Endothelial cell of umbilical vein (primary cell): Measurements from ENCODE around the gene HTR2B. TPM values are rescaled to one million over a fixed set of nuclear protein-coding genes. Genes with fewer than 3 reads are reported as not detected.

Source experiments
- BruUV-seq: library from RNA; stranded (reverse); fragments of 400-500 nt; replicated peaks from 2 replicates; lab custom pipeline; 2021; lab: Mats Ljungman, UMichigan
- CTCF ChIA-PET: fragments of 300-600, 350-600 bp; sonication (Branson Sonifier 250); formaldehyde crosslinking; loops from one replicate; lab custom pipeline; 2021; ENCODE audit warnings: antibody characterized with exemption, inconsistent platforms; lab: Charles Lee
- POLR2A ChIA-PET: fragments of 300-600, 350-600 bp; sonication (Branson Sonifier 250); formaldehyde crosslinking; loops from one replicate; lab custom pipeline; 2021; ENCODE audit warnings: antibody characterized with exemption, inconsistent platforms; lab: Charles Lee
- DNase-seq: peaks from one replicate; pipeline ENCODE4 v3.0.0-alpha.2; 2011; ENCODE audit warnings: low read depth, low spot score
- FAIRE-seq: peaks from 2 replicates; lab custom pipeline; 2011; peaks lifted over from hg19 to GRCh38; lab: Jason Lieb, UNC
- H2AFZ ChIP-seq: 2 replicates; pipeline ENCODE4 v1.6.0; 2012; ENCODE audit warnings: low read depth, low read length, control low read depth, inconsistent platforms
- H3K27ac ChIP-seq: 2 replicates; pipeline ENCODE4 v1.5.1; 2011; ENCODE audit warnings: low read depth, mild to moderate bottlenecking, control low read depth, low read length, moderate library complexity; ENCODE audit not compliant: insufficient read depth
- H3K27me3 ChIP-seq, 2 experiments: 2 replicates each; pipeline versions ENCODE4 v1.6.0 to v1.6.1; 2011; ENCODE audit warnings: low read length in 2 of 2, mixed read lengths in 1 of 2; ENCODE audit not compliant: control insufficient read depth in 2 of 2, insufficient read depth in 2 of 2
- H3K36me3 ChIP-seq, 2 experiments: 2 replicates in 1 of 2; 3 replicates in 1 of 2; pipeline ENCODE4 v1.5.1; 2011; ENCODE audit warnings: low read length in 2 of 2, mild to moderate bottlenecking in 1 of 2, moderate library complexity in 1 of 2; ENCODE audit not compliant: control insufficient read depth in 2 of 2, insufficient read depth in 2 of 2; ENCODE audit errors: extremely low read depth in 1 of 2
- H3K4me1 ChIP-seq: 3 replicates; pipeline ENCODE4 v1.5.1; 2011; ENCODE audit warnings: mild to moderate bottlenecking, low read length; ENCODE audit not compliant: control insufficient read depth, insufficient read depth; ENCODE audit errors: extremely low read depth
- H3K4me2 ChIP-seq: 2 replicates; pipeline ENCODE4 v1.6.1; 2011; ENCODE audit warnings: low read length, control low read depth, mixed read lengths; ENCODE audit not compliant: insufficient read depth
- H3K4me3 ChIP-seq, 3 experiments: fragments of 200-600 bp in 1 of 3; sonication (generic), shearing (Covaris generic) in 1 of 3; replicated peaks in 1 of 3; 2 replicates each; pipeline ENCODE4 v1.5.1; 2011 to 2016; ENCODE audit warnings: control low read depth in 3 of 3, low read length in 3 of 3, mild to moderate bottlenecking in 2 of 3, inconsistent platforms in 1 of 3, low read depth in 1 of 3, moderate library complexity in 1 of 3; ENCODE audit not compliant: insufficient read depth in 1 of 3
- H3K79me2 ChIP-seq: 2 replicates; pipeline ENCODE4 v1.6.0; 2012; ENCODE audit warnings: low read length, inconsistent platforms; ENCODE audit not compliant: control insufficient read depth, insufficient read depth
- H3K9ac ChIP-seq: replicated peaks from 2 replicates; pipeline ENCODE3; 2011; ENCODE audit warnings: low read length, control low read depth; ENCODE audit not compliant: insufficient read depth; ENCODE audit errors: extremely low read depth
- H3K9me1 ChIP-seq: replicated peaks from 3 replicates; pipeline ENCODE4 v1.6.0; 2011; ENCODE audit warnings: mild to moderate bottlenecking, low read length; ENCODE audit not compliant: control insufficient read depth, insufficient read depth; ENCODE audit errors: extremely low read depth
- H3K9me3 ChIP-seq: replicated peaks from 2 replicates; pipeline ENCODE4 v1.5.1; 2012; ENCODE audit warnings: low read length, inconsistent platforms; ENCODE audit not compliant: control insufficient read depth, insufficient read depth
- H4K20me1 ChIP-seq: replicated peaks from 2 replicates; pipeline ENCODE3; 2011; ENCODE audit warnings: mild to moderate bottlenecking, low read length; ENCODE audit not compliant: control insufficient read depth, insufficient read depth; ENCODE audit errors: extremely low read depth
- EZH2 ChIP-seq: IDR thresholded peaks from 2 replicates; pipeline ENCODE4 v1.6.1; 2012; ENCODE audit warnings: borderline replicate concordance, low read depth, mild to moderate bottlenecking, moderate library complexity, low read length, inconsistent platforms; ENCODE audit not compliant: severe bottlenecking
- FOS ChIP-seq: IDR thresholded peaks from 2 replicates; pipeline ENCODE4 v1.6.1; 2011; ENCODE audit warnings: mild to moderate bottlenecking, low read length, moderate library complexity, borderline replicate concordance; ENCODE audit not compliant: insufficient read depth
- GATA2 ChIP-seq: IDR thresholded peaks from 2 replicates; pipeline ENCODE4 v1.7.0; 2011; ENCODE audit warnings: low read depth, mild to moderate bottlenecking, moderate library complexity, mixed read lengths, low read length; ENCODE audit not compliant: insufficient read length, insufficient read depth
- JUN ChIP-seq: IDR thresholded peaks from 2 replicates; pipeline ENCODE4 v1.6.1; 2011; ENCODE audit warnings: borderline replicate concordance, low read depth; ENCODE audit not compliant: insufficient read length, insufficient read depth
- MYC ChIP-seq: IDR thresholded peaks from one replicate; pipeline ENCODE4 v1.6.1; 2011; ENCODE audit warnings: mild to moderate bottlenecking, low read depth, low read length
- POLR2A ChIP-seq: IDR thresholded peaks from 2 replicates; pipeline ENCODE4 v1.6.1; 2012; ENCODE audit warnings: low read depth, mild to moderate bottlenecking, control low read depth, low read length
- POLR2AphosphoS5 ChIP-seq: IDR thresholded peaks from 2 replicates; pipeline ENCODE4 v1.6.1; 2012; ENCODE audit warnings: low read depth, mild to moderate bottlenecking, control low read depth, low read length, moderate library complexity; ENCODE audit not compliant: insufficient read depth
- dilution Hi-C: fragments of 300-500 bp; cut with MboI; formaldehyde crosslinking; loops from one replicate; pipeline ENCODE4 v1.15.0; 2019; ENCODE audit warnings: low sequenced_read_pairs; ENCODE audit not compliant: extremely low pct_ligation_motif_present
- intact Hi-C: fragments of 100-400 bp; cut with micrococcal nuclease; formaldehyde crosslinking; loops from one replicate; pipeline ENCODE4 v1.10.0; 2022
- polyA plus RNA-seq, 4 experiments: library from polyadenylated mRNA; depleted of rRNA in 3 of 4; stranded (reverse) in 3 of 4; unstranded in 1 of 4; fragments of >200 nt; gene quantifications; 2 replicates each; pipeline versions ENCODE4 v1.2.1 to v1.2.3, GENCODE V29; 2011 to 2012; ENCODE audit warnings: missing spikeins in 1 of 4
- total RNA-seq: library from RNA; stranded (reverse); gene quantifications from 2 replicates; pipeline ENCODE4 v1.2.3, GENCODE V29; 2021
- TF ChIP-seq, protein P1 (sequence below), 2 donors: IDR thresholded peaks; 1 replicate in 1 of 2; 2 replicates in 1 of 2; pipeline ENCODE4 v1.5.1; 2011; ENCODE audit warnings: low read length in 2 of 2, mild to moderate bottlenecking in 2 of 2, moderate library complexity in 2 of 2, control low read depth in 1 of 2, inconsistent platforms in 1 of 2, low read depth in 1 of 2; ENCODE audit not compliant: insufficient read depth in 1 of 2; ENCODE audit errors: extremely low read depth in 1 of 2
- TF ChIP-seq, protein P2 (sequence below): IDR thresholded peaks from 2 replicates; pipeline ENCODE4 v1.6.1; 2011; ENCODE audit not compliant: insufficient read depth, insufficient read length

HTR2B gene
- total and polyA plus RNA-seq, 2 donors (not counting 3 experiments of a cell fraction or from before 2014, with no cell fraction given), result 0.88 to 0.93 TPM

DNA sequence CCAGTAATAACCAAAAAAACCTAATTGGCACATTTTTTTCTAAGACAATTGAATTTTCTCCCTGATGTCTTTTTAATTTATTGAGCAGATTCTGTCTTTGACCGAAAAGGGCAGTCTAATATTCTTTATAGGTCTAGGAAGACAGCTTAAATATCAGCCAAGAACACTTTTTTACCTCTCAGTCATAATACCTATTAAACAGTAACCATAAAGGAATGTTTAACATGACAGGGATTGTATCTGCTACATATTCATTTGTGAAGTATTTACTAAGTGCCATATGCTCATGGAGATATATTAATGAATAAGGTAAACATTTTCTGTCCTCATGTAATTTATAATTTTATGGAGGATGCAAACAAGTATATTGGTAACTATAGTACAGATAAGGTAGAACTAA is 3.1 kb upstream of the HTR2B start:
- no peaks in the 10 kb centered on the region for H4K20me1 ChIP-seq
- H3K9ac ChIP-seq, result no peak overlapping the region
- peaks cover 48% of the 10 kb centered on the region for H3K4me1 ChIP-seq
- no peak for FAIRE-seq
- H2AFZ ChIP-seq, result no peak overlapping the region
- H3K36me3 ChIP-seq, result no peaks in the 10 kb centered on the region
- TF ChIP-seq GATA2, result no peak
- TF ChIP-seq EZH2, result no peak
- TF ChIP-seq, protein P1, sequence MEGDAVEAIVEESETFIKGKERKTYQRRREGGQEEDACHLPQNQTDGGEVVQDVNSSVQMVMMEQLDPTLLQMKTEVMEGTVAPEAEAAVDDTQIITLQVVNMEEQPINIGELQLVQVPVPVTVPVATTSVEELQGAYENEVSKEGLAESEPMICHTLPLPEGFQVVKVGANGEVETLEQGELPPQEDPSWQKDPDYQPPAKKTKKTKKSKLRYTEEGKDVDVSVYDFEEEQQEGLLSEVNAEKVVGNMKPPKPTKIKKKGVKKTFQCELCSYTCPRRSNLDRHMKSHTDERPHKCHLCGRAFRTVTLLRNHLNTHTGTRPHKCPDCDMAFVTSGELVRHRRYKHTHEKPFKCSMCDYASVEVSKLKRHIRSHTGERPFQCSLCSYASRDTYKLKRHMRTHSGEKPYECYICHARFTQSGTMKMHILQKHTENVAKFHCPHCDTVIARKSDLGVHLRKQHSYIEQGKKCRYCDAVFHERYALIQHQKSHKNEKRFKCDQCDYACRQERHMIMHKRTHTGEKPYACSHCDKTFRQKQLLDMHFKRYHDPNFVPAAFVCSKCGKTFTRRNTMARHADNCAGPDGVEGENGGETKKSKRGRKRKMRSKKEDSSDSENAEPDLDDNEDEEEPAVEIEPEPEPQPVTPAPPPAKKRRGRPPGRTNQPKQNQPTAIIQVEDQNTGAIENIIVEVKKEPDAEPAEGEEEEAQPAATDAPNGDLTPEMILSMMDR (IDR thresholded peaks at IDR 0.05; ENCODE audit: extremely low read depth in 1 of 2, insufficient read depth in 1 of 2, low read depth in 1 of 2, low read length in 2 of 2), result no peak
- no peak for TF ChIP-seq JUN
- TF ChIP-seq, protein P2, sequence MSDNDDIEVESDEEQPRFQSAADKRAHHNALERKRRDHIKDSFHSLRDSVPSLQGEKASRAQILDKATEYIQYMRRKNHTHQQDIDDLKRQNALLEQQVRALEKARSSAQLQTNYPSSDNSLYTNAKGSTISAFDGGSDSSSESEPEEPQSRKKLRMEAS, result no peak
- no peak for TF ChIP-seq POLR2AphosphoS5
- TF ChIP-seq POLR2A, result no peak
- no peak for TF ChIP-seq FOS
- no peak for TF ChIP-seq MYC
- peaks cover 21% of the 10 kb centered on the region for H3K79me2 ChIP-seq
- no peak overlapping the region for H3K4me3 ChIP-seq
- dilution Hi-C loops, result no loop called here
- intact Hi-C loops, result no loop called here
- no peaks in the 10 kb centered on the region for H3K27me3 ChIP-seq
- CTCF ChIA-PET, result interaction anchor here (0.8 to 3.3 kb wide), 4 partner anchors 24 to 65 kb away, joined by 3 to 11 read pairs (median 4); no protein-coding TSS in a partner anchor
- no peak overlapping the region for H3K4me2 ChIP-seq
- H3K9me3 ChIP-seq, result no peaks in the 10 kb centered on the region
- no peak for DNase-seq
- no peak overlapping the region for H3K27ac ChIP-seq
- POLR2A ChIA-PET, result no interaction called here
- no peaks in the 10 kb centered on the region for H3K9me1 ChIP-seq
- BruUV-seq, result no TSS peak
